ENCODE data around the gene GANAB. TPM values are rescaled to one million over a fixed set of nuclear protein-coding genes. Genes with fewer than 3 reads are reported as not detected.

Gene GANAB
- total and polyA plus RNA-seq, 2 experiments from 2014 or later = 82.3 to 272 TPM

DNA sequence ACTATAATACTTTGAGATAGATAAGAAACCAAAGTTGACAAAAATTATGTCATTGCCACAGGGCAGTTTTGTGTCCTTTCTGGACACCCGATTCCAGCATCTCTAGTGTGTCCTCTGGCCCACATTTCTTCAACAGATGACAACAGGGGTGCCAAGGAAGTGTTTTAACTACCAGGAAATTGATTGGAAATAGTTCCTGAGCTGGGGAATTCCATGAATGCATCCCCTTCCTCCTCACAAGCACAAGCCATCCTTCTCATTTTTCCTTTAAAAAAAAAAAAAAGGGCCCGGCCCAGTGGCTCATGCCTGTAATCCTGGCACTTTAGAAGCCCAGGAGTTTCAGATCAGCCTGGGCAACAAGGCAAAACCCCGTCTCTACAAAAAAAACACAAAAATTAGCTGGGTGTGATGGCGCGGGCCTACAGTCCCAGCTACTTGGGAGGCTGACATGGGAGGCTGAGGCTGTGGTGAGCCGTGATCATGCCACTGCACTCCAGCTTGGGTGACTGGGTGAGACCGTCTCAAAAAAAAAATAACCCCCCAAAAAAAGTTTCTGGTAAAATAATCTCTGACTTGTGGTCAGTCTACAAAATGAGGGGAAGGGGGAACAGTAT lies 23.8 kb downstream of the GANAB start:
- H3K36me3 ChIP-seq (ENCODE audit: insufficient read depth) = peaks cover 17% of the 10 kb centered on the region
- Mint-ChIP-seq H3K9me3 (no peaks in the 10 kb centered on the region), H3K27me3 (ENCODE audit: insufficient read depth, low read depth, poor library complexity) (peaks cover 11% of the 10 kb centered on the region), H3K4me3 (peak overlapping the region; percentile 94), H3K36me3 (ENCODE audit: low read depth) (peaks cover 35% of the 10 kb centered on the region), H3K4me1 (peaks cover 16% of the 10 kb centered on the region), H3K27ac (peak overlapping the region; percentile 96)
- peak overlapping the region; percentile 87 for H3K4me3 ChIP-seq
- no peaks in the 10 kb centered on the region for H3K27me3 ChIP-seq (ENCODE audit: insufficient read depth)
- H3K79me2 ChIP-seq (replicated peaks; ENCODE audit: insufficient read depth) = peaks cover 8% of the 10 kb centered on the region; the same call in 1 of the 2 replicates
- H3K27ac ChIP-seq (ENCODE audit: low read depth) = peak overlapping the region; percentile 88
- no peak for ATAC-seq
- peaks cover 12% of the 10 kb centered on the region for H3K4me1 ChIP-seq (ENCODE audit: insufficient read depth)
- no peaks in the 10 kb centered on the region for H4K20me1 ChIP-seq (replicated peaks; ENCODE audit: insufficient read depth)
- peak; percentile 57 for DNase-seq (ENCODE audit: low spot score)
- H3K9me2 ChIP-seq (ENCODE audit: insufficient read depth) = no peaks in the 10 kb centered on the region
- H3K4me2 ChIP-seq = peak overlapping the region; percentile 68
- peaks cover 39% of the 10 kb centered on the region for H3F3A ChIP-seq (replicated peaks; ENCODE audit: low read depth)
- H2AFZ ChIP-seq = no peak overlapping the region
- no peak for TF ChIP-seq NANOG (IDR thresholded peaks at IDR 0.05; ENCODE audit: borderline replicate concordance)

DNA sequence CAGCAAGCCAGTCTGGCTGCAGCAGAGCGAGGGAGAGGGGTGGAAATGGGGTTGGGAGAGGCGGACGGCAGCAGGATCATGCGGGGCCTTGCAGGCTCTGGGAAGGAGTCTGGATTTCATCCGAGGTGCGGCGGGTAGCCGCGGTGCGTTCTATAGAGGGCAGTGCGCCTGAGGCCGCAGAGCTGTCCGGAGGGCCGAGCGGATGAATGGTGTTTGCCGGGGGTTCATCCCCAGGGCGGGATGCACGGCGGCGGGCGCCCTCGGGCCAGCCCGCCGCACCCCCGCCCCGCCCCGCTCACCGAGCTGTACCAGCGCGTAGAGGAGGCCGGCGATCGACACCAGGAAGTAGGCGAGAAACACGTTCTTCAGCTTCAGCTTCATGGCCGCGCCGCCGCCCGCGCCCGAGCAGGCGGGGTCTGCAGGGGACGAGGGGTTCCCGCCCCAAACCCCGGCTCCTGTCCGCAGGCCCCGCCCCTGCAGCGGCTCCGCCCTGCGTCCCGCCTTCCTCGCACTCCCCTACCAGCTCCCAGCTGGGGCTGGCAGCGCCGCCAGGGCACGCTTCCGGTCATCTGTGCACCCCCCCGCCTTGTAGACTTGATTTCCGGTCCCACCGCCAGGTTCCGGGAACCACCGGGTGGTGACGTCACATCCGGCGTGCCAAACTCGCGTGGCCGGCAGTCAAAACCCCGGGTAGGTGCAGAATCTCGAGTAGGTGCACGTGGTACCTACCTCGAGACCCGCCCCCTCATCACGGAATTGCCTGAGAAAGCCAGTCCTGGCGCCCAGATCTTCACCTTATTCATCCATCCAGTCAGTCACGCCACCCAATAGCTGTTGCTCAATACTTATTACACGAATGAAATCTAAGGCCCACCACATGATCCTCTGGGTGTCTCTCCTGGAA lies 24.6 kb downstream of the GANAB start, which contains the start of gene B3GAT3:
B3GAT3 (minus strand) TSS at position 420 of the 904 bp plus-strand sequence; CDS start at position 381, 39 bp downstream.
- peak within 1 kb of the TSS; percentile 38 for H2AFZ ChIP-seq
- H3K4me1 Mint-ChIP-seq = peaks cover 16% of the 10 kb centered on the region
- peaks cover 31% of the 10 kb centered on the region for H3K36me3 Mint-ChIP-seq (ENCODE audit: low read depth)
- H3K4me3 Mint-ChIP-seq = peak within 1 kb of the TSS; percentile 94
- H3K27me3 ChIP-seq (ENCODE audit: insufficient read depth) = no peaks in the 10 kb centered on the region
- peaks cover 39% of the 10 kb centered on the region for H3F3A ChIP-seq (replicated peaks; ENCODE audit: low read depth)
- peak; percentile 99 for TF ChIP-seq CREB1 (CRISPR knock-in tag; IDR thresholded peaks at IDR 0.05; ENCODE audit: low read depth)
- no peak for TF ChIP-seq EZH2phosphoT487 (IDR thresholded peaks at IDR 0.05; ENCODE audit: unreplicated experiment)
- TF ChIP-seq, protein P1, sequence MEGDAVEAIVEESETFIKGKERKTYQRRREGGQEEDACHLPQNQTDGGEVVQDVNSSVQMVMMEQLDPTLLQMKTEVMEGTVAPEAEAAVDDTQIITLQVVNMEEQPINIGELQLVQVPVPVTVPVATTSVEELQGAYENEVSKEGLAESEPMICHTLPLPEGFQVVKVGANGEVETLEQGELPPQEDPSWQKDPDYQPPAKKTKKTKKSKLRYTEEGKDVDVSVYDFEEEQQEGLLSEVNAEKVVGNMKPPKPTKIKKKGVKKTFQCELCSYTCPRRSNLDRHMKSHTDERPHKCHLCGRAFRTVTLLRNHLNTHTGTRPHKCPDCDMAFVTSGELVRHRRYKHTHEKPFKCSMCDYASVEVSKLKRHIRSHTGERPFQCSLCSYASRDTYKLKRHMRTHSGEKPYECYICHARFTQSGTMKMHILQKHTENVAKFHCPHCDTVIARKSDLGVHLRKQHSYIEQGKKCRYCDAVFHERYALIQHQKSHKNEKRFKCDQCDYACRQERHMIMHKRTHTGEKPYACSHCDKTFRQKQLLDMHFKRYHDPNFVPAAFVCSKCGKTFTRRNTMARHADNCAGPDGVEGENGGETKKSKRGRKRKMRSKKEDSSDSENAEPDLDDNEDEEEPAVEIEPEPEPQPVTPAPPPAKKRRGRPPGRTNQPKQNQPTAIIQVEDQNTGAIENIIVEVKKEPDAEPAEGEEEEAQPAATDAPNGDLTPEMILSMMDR (conservative IDR thresholded peaks at IDR 0.05; ENCODE audit: low read depth in 2 of 2) = 0 out of 4 replicates have a peak, but pooled peaks of 1 of the 2 experiments have one; percentile 9
- no peak for TF ChIP-seq JUNB (IDR thresholded peaks at IDR 0.05; ENCODE audit: unreplicated experiment)
- TF ChIP-seq STAT1 (IDR thresholded peaks at IDR 0.05; ENCODE audit: unreplicated experiment) = no peak
- TF ChIP-seq, protein P2, sequence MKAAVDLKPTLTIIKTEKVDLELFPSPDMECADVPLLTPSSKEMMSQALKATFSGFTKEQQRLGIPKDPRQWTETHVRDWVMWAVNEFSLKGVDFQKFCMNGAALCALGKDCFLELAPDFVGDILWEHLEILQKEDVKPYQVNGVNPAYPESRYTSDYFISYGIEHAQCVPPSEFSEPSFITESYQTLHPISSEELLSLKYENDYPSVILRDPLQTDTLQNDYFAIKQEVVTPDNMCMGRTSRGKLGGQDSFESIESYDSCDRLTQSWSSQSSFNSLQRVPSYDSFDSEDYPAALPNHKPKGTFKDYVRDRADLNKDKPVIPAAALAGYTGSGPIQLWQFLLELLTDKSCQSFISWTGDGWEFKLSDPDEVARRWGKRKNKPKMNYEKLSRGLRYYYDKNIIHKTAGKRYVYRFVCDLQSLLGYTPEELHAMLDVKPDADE (IDR thresholded peaks at IDR 0.05) = peak; percentile 91
- peak; percentile 95 for TF ChIP-seq POLR2AphosphoS5 (IDR thresholded peaks at IDR 0.05; ENCODE audit: low read depth)
- H3K79me2 ChIP-seq (replicated peaks; ENCODE audit: insufficient read depth) = peaks cover 8% of the 10 kb centered on the region; the same call in 1 of the 2 replicates
- peaks cover 9% of the 10 kb centered on the region for H3K27me3 Mint-ChIP-seq (ENCODE audit: insufficient read depth, low read depth, poor library complexity)
- H3K4me1 ChIP-seq (ENCODE audit: insufficient read depth) = peaks cover 12% of the 10 kb centered on the region
- peak; percentile 98 for DNase-seq (ENCODE audit: low spot score)
- peaks cover 17% of the 10 kb centered on the region for H3K36me3 ChIP-seq (ENCODE audit: insufficient read depth)
- ATAC-seq = peak; percentile 94
- H3K9me3 Mint-ChIP-seq = no peaks in the 10 kb centered on the region
- peak within 1 kb of the TSS; percentile 88 for H3K27ac ChIP-seq (ENCODE audit: low read depth)
- H3K4me2 ChIP-seq = peak within 1 kb of the TSS; percentile 90
- no peaks in the 10 kb centered on the region for H3K9me2 ChIP-seq (ENCODE audit: insufficient read depth)
- peak within 1 kb of the TSS; percentile 87 for H3K4me3 ChIP-seq
- peak within 1 kb of the TSS; percentile 96 for H3K27ac Mint-ChIP-seq
- H4K20me1 ChIP-seq (replicated peaks; ENCODE audit: insufficient read depth) = no peaks in the 10 kb centered on the region

Measured in GM23338 (cell line).